GM12878 (cell line): ENCODE measurements around the gene LSM14B. TPM values are rescaled to one million over a fixed set of nuclear protein-coding genes. Genes with fewer than 3 reads are reported as not detected.

Experiments
- ATF3 ChIP-seq: IDR thresholded peaks from 2 replicates; pipeline ENCODE4 v1.6.1; 2011; ENCODE audit warnings: low read depth, mild to moderate bottlenecking, low read length, moderate library complexity, borderline replicate concordance; ENCODE audit errors: extremely low read depth
- BMI1 ChIP-seq: fragments of 450-650 bp; IDR thresholded peaks from 2 replicates; pipeline ENCODE4 v1.6.1; 2016; ENCODE audit warnings: mild to moderate bottlenecking, moderate library complexity, borderline replicate concordance
- DPF2 ChIP-seq: fragments of 450-650 bp; IDR thresholded peaks from 2 replicates; pipeline ENCODE4 v1.6.1; 2017; ENCODE audit warnings: mild to moderate bottlenecking
- FOS ChIP-seq: IDR thresholded peaks from 3 replicates; pipeline ENCODE4 v1.6.1; 2011; ENCODE audit warnings: borderline replicate concordance; ENCODE audit not compliant: insufficient read length; ENCODE audit errors: extremely low read depth
- FOXK2 ChIP-seq: fragments of 450-650 bp; IDR thresholded peaks from 2 replicates; pipeline ENCODE4 v1.6.1; 2017; ENCODE audit warnings: mild to moderate bottlenecking, moderate library complexity
- HDGF ChIP-seq: fragments of 450-650 bp; IDR thresholded peaks from 2 replicates; pipeline ENCODE4 v1.6.1; 2016; ENCODE audit warnings: antibody characterized with exemption
- HSF1 ChIP-seq: fragments of 150-350 bp; IDR thresholded peaks from 2 replicates; pipeline ENCODE4 v1.6.1; 2014; ENCODE audit warnings: mild to moderate bottlenecking, low read depth, low read length
- IRF4 ChIP-seq: IDR thresholded peaks from 2 replicates; pipeline ENCODE4 v1.6.1; 2011; ENCODE audit warnings: low read depth, low read length
- JUNB ChIP-seq: IDR thresholded peaks from 2 replicates; pipeline ENCODE4 v1.6.1; 2016; ENCODE audit warnings: antibody characterized with exemption, mild to moderate bottlenecking
- MTA2 ChIP-seq: fragments of 450-650 bp; IDR thresholded peaks from 2 replicates; pipeline ENCODE4 v1.6.1; 2016; ENCODE audit warnings: low read depth, mild to moderate bottlenecking, moderate library complexity
- MTA3 ChIP-seq: IDR thresholded peaks from 2 replicates; pipeline ENCODE4 v1.6.1; 2012; ENCODE audit warnings: low read length, inconsistent platforms, borderline replicate concordance
- MXI1 ChIP-seq: fragments of 150-350 bp; IDR thresholded peaks from 2 replicates; pipeline ENCODE4 v1.6.1; 2011; ENCODE audit warnings: low read depth, mild to moderate bottlenecking, inconsistent platforms, low read length, improper control_type of control experiment
- NBN ChIP-seq: fragments of 450-650 bp; IDR thresholded peaks from 2 replicates; pipeline ENCODE4 v1.6.1; 2016
- PAX8 ChIP-seq: fragments of 450-650 bp; IDR thresholded peaks from 2 replicates; pipeline ENCODE4 v1.6.1; 2017; ENCODE audit warnings: mild to moderate bottlenecking, moderate library complexity
- POU2F2 ChIP-seq: IDR thresholded peaks from 3 replicates; pipeline ENCODE4 v1.6.1; 2011; ENCODE audit warnings: low read depth, mild to moderate bottlenecking, low read length, borderline replicate concordance
- RAD51 ChIP-seq: fragments of 450-650 bp; IDR thresholded peaks from 2 replicates; pipeline ENCODE4 v1.6.1; 2016; ENCODE audit warnings: moderate library complexity, mild to moderate bottlenecking, inconsistent platforms
- SPI1 ChIP-seq: IDR thresholded peaks from 2 replicates; pipeline ENCODE4 v1.6.1; 2011; ENCODE audit warnings: low read depth, mild to moderate bottlenecking, low read length, moderate library complexity, borderline replicate concordance; ENCODE audit not compliant: insufficient read depth
- ZNF592 ChIP-seq: fragments of 450-650 bp; IDR thresholded peaks from 2 replicates; pipeline ENCODE4 v1.6.1; 2017; ENCODE audit warnings: mild to moderate bottlenecking, moderate library complexity
- ZNF622 ChIP-seq: fragments of 450-650 bp; IDR thresholded peaks from 2 replicates; pipeline ENCODE4 v1.6.1; 2017; ENCODE audit warnings: mild to moderate bottlenecking, inconsistent platforms
- polyA plus RNA-seq, 11 experiments: library from polyadenylated mRNA; depleted of rRNA in 4 of 11; unstranded in 6 of 11; stranded (reverse) in 5 of 11; fragments of >200 nt; fragmentation: Nextera tagmentation in 4 of 11; fragmentation: Illumina TruSeq in 1 of 11; extraction: Ambion mirVana in 4 of 11; extraction: Trizol in 1 of 11; gene quantifications; 1 replicate in 1 of 11; 2 replicates in 10 of 11; pipeline versions ENCODE4 v1.2.1 to v1.2.3, GENCODE V29; 2011 to 2016; ENCODE audit warnings: inconsistent platforms in 2 of 11, missing spikeins in 2 of 11, low read depth in 1 of 11
- total RNA-seq, 4 experiments: library from RNA; depleted of rRNA in 3 of 4; stranded (reverse); fragments of >200 nt in 3 of 4; fragmentation: Illumina TruSeq in 1 of 4; extraction: Trizol in 1 of 4; gene quantifications; 2 replicates each; pipeline versions ENCODE4 v1.2.1 to v1.2.3, GENCODE V29; 2013 to 2021
- TF ChIP-seq, protein P1 (sequence below): fragments of 450-650 bp; IDR thresholded peaks from 2 replicates; pipeline ENCODE4 v1.6.1; 2017; ENCODE audit warnings: low read depth, mild to moderate bottlenecking, moderate library complexity

Gene LSM14B
- total and polyA plus RNA-seq, 10 of the 15 experiments (the other 5 are each of a cell fraction or from before 2014, with no cell fraction given): 0.56 to 34.3 (median 15.6) TPM

DNA sequence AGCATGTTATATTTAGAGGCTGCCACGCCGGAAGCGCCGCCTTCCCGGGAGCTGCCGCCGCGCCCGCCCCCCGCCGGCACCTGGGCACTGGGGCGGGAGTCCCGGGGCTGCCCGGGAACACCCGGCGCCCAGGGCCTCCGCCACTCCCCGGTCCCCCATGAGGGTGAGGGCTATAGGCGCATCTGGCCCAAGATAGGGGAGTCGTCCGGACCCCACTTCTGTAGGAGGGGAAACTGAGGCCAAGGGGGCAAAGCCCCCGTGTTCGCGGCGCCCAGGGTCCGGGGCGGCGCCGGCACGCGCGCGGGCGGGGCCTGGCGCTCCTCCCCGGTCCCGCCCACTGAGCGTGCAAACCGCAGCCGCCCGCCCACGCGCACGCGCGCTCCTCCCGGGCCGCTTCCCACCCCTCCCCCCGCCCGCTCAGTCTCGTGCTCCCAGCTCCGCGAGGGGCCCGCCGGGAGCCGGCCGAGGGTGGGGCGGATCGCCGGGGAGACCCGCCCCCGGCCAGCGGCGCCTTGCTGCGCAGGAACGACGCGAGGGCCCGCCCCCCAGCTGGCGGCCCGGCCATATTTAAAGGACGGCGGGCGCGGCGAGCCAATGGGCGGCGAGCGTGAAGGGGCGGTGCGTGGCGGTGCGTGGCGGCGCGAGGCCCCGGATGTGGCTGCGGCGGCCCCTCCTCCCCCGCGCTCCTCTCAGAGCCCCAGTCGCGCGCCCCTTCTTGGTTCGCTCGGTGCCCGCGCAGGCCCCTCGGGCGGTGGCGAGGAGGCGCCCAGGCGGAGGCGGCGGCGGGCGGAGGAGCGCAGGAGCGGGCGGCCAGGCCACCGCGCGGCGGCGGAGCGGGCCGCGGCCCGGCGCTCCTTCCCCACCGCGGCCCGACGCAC lies at the start of gene LSM14B (continued):
- TF ChIP-seq, protein P1, sequence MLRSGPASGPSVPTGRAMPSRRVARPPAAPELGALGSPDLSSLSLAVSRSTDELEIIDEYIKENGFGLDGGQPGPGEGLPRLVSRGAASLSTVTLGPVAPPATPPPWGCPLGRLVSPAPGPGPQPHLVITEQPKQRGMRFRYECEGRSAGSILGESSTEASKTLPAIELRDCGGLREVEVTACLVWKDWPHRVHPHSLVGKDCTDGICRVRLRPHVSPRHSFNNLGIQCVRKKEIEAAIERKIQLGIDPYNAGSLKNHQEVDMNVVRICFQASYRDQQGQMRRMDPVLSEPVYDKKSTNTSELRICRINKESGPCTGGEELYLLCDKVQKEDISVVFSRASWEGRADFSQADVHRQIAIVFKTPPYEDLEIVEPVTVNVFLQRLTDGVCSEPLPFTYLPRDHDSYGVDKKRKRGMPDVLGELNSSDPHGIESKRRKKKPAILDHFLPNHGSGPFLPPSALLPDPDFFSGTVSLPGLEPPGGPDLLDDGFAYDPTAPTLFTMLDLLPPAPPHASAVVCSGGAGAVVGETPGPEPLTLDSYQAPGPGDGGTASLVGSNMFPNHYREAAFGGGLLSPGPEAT: no peak; the same call in 1 of the 2 replicates
- TF ChIP-seq DPF2 (peak; percentile 84), ZNF592 (no peak), MTA3 (no peak), JUNB (no peak), ATF3 (no peak), ZNF622 (no peak), MTA2 (no peak), POU2F2 (no peak), NBN (no peak), BMI1 (no peak), PAX8 (no peak), FOS (no peak), MXI1 (peak; percentile 40; the same call in 1 of the 2 replicates), HDGF (no peak), SPI1 (no peak), FOXK2 (no peak), IRF4 (no peak), HSF1 (no peak), RAD51 (no peak)
